GM21423 (cell line): Measurements from ENCODE around the gene SELL.
"Not testable (repeated sequence)": the region's sequence is repeated elsewhere in the genome, so short reads cannot be mapped to it uniquely, and the experiment has no call there.

ENCODE experiments used
- ATAC-seq: cut with Tn5 transposase; IDR thresholded peaks from one replicate; pipeline ENCODE4 v1.9.1; 2021; ENCODE audit warnings: mild to moderate bottlenecking, moderate library complexity; ENCODE audit not compliant: unreplicated experiment

SELL gene

GRCh38 chr1:169707912-169708604, 3.4 kb downstream of the SELL start:
- ATAC-seq, result no peak

- no peak for ATAC-seq
Observed at GRCh38 chr1:169704797-169705196, 6.6 kb downstream of the SELL start.

GRCh38 chr1:169701261-169702005, 10.0 kb downstream of the SELL start:
- ATAC-seq, result no peak

GRCh38 chr1:169699707-169700106, 11.7 kb downstream of the SELL start:
- ATAC-seq, result no peak

- ATAC-seq, result no peak
Observed at GRCh38 chr1:169698976-169699375, 12.4 kb downstream of the SELL start.

- ATAC-seq, result no peak
Observed at GRCh38 chr1:169697755-169698154, 13.7 kb downstream of the SELL start.

GRCh38 chr1:169696273-169697100, 14.9 kb downstream of the SELL start:
- no peak for ATAC-seq

GRCh38 chr1:169694304-169695075, 16.9 kb downstream of the SELL start:
- peak; percentile 35 for ATAC-seq

- peak; percentile 31 for ATAC-seq
Observed at GRCh38 chr1:169692756-169693460, 18.5 kb downstream of the SELL start.

- no peak for ATAC-seq
Observed at GRCh38 chr1:169690489-169690888, 20.9 kb downstream of the SELL start.

- no peak for ATAC-seq
Observed at GRCh38 chr1:169689395-169689794, 22.0 kb downstream of the SELL start.

GRCh38 chr1:169688377-169688776, 23.0 kb downstream of the SELL start:
- not testable (repeated sequence) for ATAC-seq

GRCh38 chr1:169683661-169684060, 27.8 kb downstream of the SELL start:
- no peak for ATAC-seq

GRCh38 chr1:169683168-169683567, 28.3 kb downstream of the SELL start:
- ATAC-seq, result not testable (repeated sequence)

GRCh38 chr1:169682071-169682470, 29.3 kb downstream of the SELL start:
- no peak for ATAC-seq

GRCh38 chr1:169681140-169681539, 30.3 kb downstream of the SELL start:
- ATAC-seq, result peak; percentile 29

GRCh38 chr1:169680377-169681019, 30.9 kb downstream of the SELL start:
- ATAC-seq, result peak; percentile 57

GRCh38 chr1:169679692-169680091, 31.7 kb downstream of the SELL start:
- no peak for ATAC-seq

GRCh38 chr1:169676001-169676400, 35.4 kb downstream of the SELL start:
- ATAC-seq, result no peak

- no peak for ATAC-seq
Observed at GRCh38 chr1:169670836-169671235, 40.6 kb downstream of the SELL start.
